NCI-H128 (cell line): ENCODE measurements around the gene TAF10.

Source experiments
- DNase-seq: peaks from one replicate; lab custom pipeline; 2025; ENCODE audit not compliant: unreplicated experiment; lab: John Stamatoyannopoulos, UW

TAF10 gene

DNA sequence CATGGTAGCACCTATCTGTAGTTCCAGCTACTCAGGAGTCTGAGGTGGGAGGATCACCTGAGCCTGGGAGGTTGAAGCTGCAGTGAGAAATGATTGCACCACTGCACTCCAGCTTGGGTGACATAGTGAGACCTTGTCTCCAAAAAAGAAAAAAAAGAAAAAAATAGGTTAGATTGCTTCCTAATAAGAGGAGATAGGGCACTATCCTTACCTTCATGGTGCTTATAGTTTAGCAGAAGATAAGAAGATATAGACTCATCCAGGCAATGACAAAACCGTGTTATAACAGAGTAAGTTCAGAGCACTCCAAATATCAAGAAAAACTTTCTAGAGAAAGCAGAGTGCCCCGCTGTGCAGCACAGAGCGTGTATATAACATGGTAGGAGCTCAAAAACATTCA is 50.7 kb downstream of the TAF10 start:
- no peak for DNase-seq
